ENCODE data around the gene CYP2S1. TPM values are rescaled to one million over a fixed set of nuclear protein-coding genes. Genes with fewer than 3 reads are reported as not detected.

CYP2S1 gene
- total RNA-seq, 1 donor from 2014 or later: not detected

- peaks cover 23% of the 10 kb centered on the region for H3K27me3 Mint-ChIP-seq
- no peaks in the 10 kb centered on the region for H3K9me3 Mint-ChIP-seq
- DNase-seq (no peak), ATAC-seq (ENCODE audit: low read depth) (no peak)
- H3K4me3 Mint-ChIP-seq: no peak overlapping the region
- no peak overlapping the region for H3K27ac Mint-ChIP-seq
- ChIA-PET CTCF (no interaction called here), POLR2A (no interaction called here)
- H3K4me1 Mint-ChIP-seq: no peaks in the 10 kb centered on the region
- intact Hi-C loops (cut with micrococcal nuclease): no loop called here
- TF ChIP-seq CTCF (IDR thresholded peaks at IDR 0.05): no peak
- H3K36me3 Mint-ChIP-seq (ENCODE audit: low read depth): no peaks in the 10 kb centered on the region
Measured at GRCh38 chr19:41214161-41214560, 21.1 kb downstream of the CYP2S1 start.

- POLR2A ChIA-PET: no interaction called here
- no peak for ATAC-seq (ENCODE audit: low read depth)
- no peak for DNase-seq
- TF ChIP-seq CTCF (IDR thresholded peaks at IDR 0.05): no peak
- Mint-ChIP-seq H3K4me3 (no peak overlapping the region), H3K9me3 (no peaks in the 10 kb centered on the region), H3K27me3 (peaks cover 42% of the 10 kb centered on the region), H3K4me1 (no peaks in the 10 kb centered on the region), H3K36me3 (ENCODE audit: low read depth) (no peaks in the 10 kb centered on the region), H3K27ac (no peak overlapping the region)
- intact Hi-C loops (cut with micrococcal nuclease): no loop called here
- CTCF ChIA-PET: no interaction called here
Measured at GRCh38 chr19:41217741-41218140, 24.7 kb downstream of the CYP2S1 start.

- TF ChIP-seq CTCF (IDR thresholded peaks at IDR 0.05): no peak
- DNase-seq: no peak
- ChIA-PET CTCF (no interaction called here), POLR2A (no interaction called here)
- Mint-ChIP-seq H3K27ac (no peak overlapping the region), H3K4me3 (no peak overlapping the region), H3K4me1 (no peaks in the 10 kb centered on the region), H3K27me3 (peaks cover 42% of the 10 kb centered on the region), H3K9me3 (no peaks in the 10 kb centered on the region), H3K36me3 (ENCODE audit: low read depth) (no peaks in the 10 kb centered on the region)
- ATAC-seq (ENCODE audit: low read depth): no peak
- intact Hi-C loops (cut with micrococcal nuclease): no loop called here
Measured at GRCh38 chr19:41218249-41218614, 25.2 kb downstream of the CYP2S1 start.

- POLR2A ChIA-PET: interaction anchor here (0.6 kb wide), 1 partner anchor 374 kb away, joined by 3 read pairs; no protein-coding TSS in a partner anchor
- no peaks in the 10 kb centered on the region for H3K9me3 Mint-ChIP-seq
- no peak for TF ChIP-seq CTCF (IDR thresholded peaks at IDR 0.05)
- H3K27me3 Mint-ChIP-seq: peaks cover 44% of the 10 kb centered on the region
- no peak within 1 kb of the TSS for H3K4me3 Mint-ChIP-seq
- DNase-seq (no peak), ATAC-seq (ENCODE audit: low read depth) (no peak)
- intact Hi-C loops (cut with micrococcal nuclease): no loop called here
- H3K4me1 Mint-ChIP-seq: no peaks in the 10 kb centered on the region
- H3K36me3 Mint-ChIP-seq (ENCODE audit: low read depth): no peaks in the 10 kb centered on the region
- CTCF ChIA-PET: no interaction called here
- H3K27ac Mint-ChIP-seq: no peak within 1 kb of the TSS
Measured at GRCh38 chr19:41218615-41219507, 25.8 kb downstream of the CYP2S1 start, which contains the start of gene AXL. Gene AXL (plus strand): TSS chr19:41219223. CDS start chr19:41219393, 170 bp downstream.

GRCh38 chr19:41219924-41220567, 27.0 kb downstream of the CYP2S1 start:
- H3K4me1 Mint-ChIP-seq: no peaks in the 10 kb centered on the region
- ATAC-seq (ENCODE audit: low read depth): no peak
- H3K4me3 Mint-ChIP-seq: no peak overlapping the region
- no peaks in the 10 kb centered on the region for H3K36me3 Mint-ChIP-seq (ENCODE audit: low read depth)
- peaks cover 43% of the 10 kb centered on the region for H3K27me3 Mint-ChIP-seq
- ChIA-PET POLR2A (no interaction called here), CTCF (no interaction called here)
- H3K27ac Mint-ChIP-seq: no peak overlapping the region
- DNase-seq: no peak
- H3K9me3 Mint-ChIP-seq: no peaks in the 10 kb centered on the region
- no peak for TF ChIP-seq CTCF (IDR thresholded peaks at IDR 0.05)
- intact Hi-C loops (cut with micrococcal nuclease): no loop called here
